WERI-Rb-1 (cell line): ENCODE data around the gene SHC4.

Source experiments
- DNase-seq: peaks from one replicate; pipeline ENCODE4 v3.0.0-alpha.2; 2020
- H3K27ac ChIP-seq: fragments of 250-450 bp; sonication (Bioruptor Pico); 2 replicates; pipeline ENCODE4 v1.5.1; 2020; ENCODE audit warnings: mild to moderate bottlenecking, moderate library complexity
- H3K27me3 ChIP-seq: fragments of 250-450 bp; sonication (Bioruptor Pico); 2 replicates; pipeline ENCODE4 v1.5.1; 2021; ENCODE audit warnings: mild to moderate bottlenecking, low read depth, moderate library complexity; ENCODE audit not compliant: insufficient read depth, severe bottlenecking
- H3K36me3 ChIP-seq: fragments of 250-450 bp; sonication (Bioruptor Pico); 2 replicates; pipeline ENCODE4 v1.5.1; 2020; ENCODE audit warnings: mild to moderate bottlenecking, moderate library complexity
- H3K4me3 ChIP-seq: 2 replicates; pipeline ENCODE4 v1.5.1; 2011; ENCODE audit warnings: low read depth, mild to moderate bottlenecking, control low read depth, low read length
- H3K9me3 ChIP-seq: fragments of 250-450 bp; sonication (Bioruptor Pico); 2 replicates; pipeline ENCODE4 v1.5.1; 2021; ENCODE audit warnings: mild to moderate bottlenecking, moderate library complexity; ENCODE audit not compliant: severe bottlenecking
- CTCF ChIP-seq: IDR thresholded peaks from 2 replicates; pipeline ENCODE4 v1.5.1; 2011; ENCODE audit warnings: low read depth, mild to moderate bottlenecking, control low read depth, inconsistent platforms, low read length

SHC4 gene

DNA sequence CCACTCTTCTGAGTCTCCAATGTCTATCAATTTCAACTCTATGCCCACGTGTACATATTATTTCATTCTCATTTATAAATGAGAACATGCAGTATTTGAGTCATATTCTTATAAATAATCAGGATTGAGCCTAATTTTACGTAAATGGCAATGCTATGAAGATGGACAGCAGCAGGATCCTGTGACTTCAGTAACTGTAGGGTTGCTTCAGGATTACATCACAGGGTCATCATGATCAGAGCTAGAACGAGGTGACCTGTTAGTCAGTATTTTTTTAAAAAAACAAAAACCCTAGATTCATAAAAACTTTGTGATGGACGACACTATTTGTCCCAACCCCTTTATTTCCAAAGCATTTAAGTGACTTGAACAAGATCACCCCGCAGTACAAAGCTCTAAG lies 21.8 kb downstream of the SHC4 start:
- DNase-seq, result no peak
- H3K27me3 ChIP-seq, result no peaks in the 10 kb centered on the region
- no peaks in the 10 kb centered on the region for H3K9me3 ChIP-seq
- H3K36me3 ChIP-seq, result no peaks in the 10 kb centered on the region
- no peak overlapping the region for H3K4me3 ChIP-seq
- TF ChIP-seq CTCF, result no peak
- no peak overlapping the region for H3K27ac ChIP-seq

GRCh38 chr15:48940508-48940907 lies 23.2 kb downstream of the SHC4 start:
- no peaks in the 10 kb centered on the region for H3K36me3 ChIP-seq
- H3K9me3 ChIP-seq, result no peaks in the 10 kb centered on the region
- H3K4me3 ChIP-seq, result no peak overlapping the region
- no peak for TF ChIP-seq CTCF
- no peak overlapping the region for H3K27ac ChIP-seq
- H3K27me3 ChIP-seq, result no peaks in the 10 kb centered on the region
- DNase-seq, result no peak

DNA sequence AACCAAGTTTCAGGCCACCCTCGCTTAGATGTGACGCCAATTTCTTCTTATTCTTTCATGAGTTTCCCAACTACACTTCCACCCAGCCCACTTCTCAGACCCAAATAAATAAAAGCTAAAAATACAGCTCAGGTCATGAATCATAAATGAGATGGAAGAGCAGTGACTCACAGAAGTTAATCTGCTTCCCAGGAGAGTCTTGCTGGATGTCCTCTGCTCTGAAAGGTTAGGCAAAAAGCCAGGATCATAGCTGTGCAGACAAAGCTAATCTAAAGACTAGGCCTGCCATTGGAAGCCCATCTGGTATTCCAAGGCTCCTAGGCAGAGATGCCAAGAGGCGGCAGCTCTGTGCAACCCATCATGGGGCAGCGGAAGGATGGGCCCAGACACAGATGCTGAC lies 24.1 kb downstream of the SHC4 start:
- no peaks in the 10 kb centered on the region for H3K36me3 ChIP-seq
- no peaks in the 10 kb centered on the region for H3K27me3 ChIP-seq
- H3K4me3 ChIP-seq, result no peak overlapping the region
- H3K27ac ChIP-seq, result no peak overlapping the region
- TF ChIP-seq CTCF, result no peak
- DNase-seq, result no peak
- H3K9me3 ChIP-seq, result no peaks in the 10 kb centered on the region

DNA sequence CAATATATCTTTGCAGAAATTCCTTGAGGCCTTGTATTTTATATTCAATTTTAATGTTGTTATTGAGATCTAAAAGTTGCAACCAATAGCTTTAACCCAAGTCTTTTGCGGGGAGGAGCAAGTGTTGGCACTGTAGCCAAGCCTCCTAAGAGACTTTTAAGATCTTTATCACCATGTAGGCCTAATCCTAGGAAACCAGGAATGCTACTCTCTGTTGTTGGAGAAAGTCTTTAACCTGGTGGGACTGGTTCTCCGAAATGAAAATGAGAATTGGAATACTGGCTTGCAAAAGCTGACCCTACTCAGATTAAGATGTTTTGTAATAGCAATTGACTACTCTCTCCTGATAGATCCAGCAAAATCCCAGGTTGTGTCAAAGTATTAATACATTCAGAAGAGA lies 25.8 kb downstream of the SHC4 start:
- no peak for TF ChIP-seq CTCF
- Histone ChIP-seq H3K4me3 (no peak overlapping the region), H3K27me3 (no peaks in the 10 kb centered on the region), H3K9me3 (no peaks in the 10 kb centered on the region), H3K27ac (no peak overlapping the region), H3K36me3 (no peaks in the 10 kb centered on the region)
- DNase-seq, result no peak

DNA sequence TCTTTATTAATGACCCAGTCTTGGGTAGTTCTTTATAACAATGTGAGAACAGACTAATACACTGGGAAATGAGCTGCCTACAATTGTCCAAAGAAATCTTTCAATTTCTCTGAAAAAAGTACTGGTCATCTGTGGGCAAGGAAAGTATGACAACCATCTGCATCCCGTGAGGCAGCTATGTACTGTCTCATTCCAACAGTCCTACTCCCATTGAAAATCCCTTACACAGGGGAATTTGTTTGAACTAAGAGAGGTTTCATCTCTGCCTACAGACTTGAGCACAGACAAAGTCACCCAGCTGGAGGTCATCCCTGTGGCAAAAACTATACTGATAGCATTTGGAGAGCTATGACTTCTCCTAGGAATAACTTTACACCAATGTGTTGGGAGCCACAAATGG lies 27.1 kb downstream of the SHC4 start:
- no peak for TF ChIP-seq CTCF
- no peak for DNase-seq
- no peak overlapping the region for H3K27ac ChIP-seq

DNA sequence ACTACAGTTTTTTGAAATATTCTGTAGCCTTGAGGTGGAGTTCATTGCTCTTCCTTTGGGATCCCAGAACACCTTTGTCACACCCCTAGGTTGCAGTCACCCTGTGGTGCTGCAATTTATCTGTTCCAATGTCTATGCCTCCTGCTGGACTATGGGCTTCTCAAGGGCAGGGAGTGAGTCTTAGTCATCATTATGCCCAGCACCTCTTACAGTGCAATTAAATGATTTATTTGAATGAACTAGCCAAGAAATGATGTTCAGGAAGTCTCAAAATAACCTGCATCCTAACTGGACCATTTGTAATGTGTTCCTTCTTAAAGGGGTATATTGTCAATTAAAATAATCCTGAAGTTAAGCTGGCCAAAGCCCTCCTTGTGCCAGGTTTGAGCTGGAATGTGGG lies 28.5 kb downstream of the SHC4 start:
- Histone ChIP-seq H3K4me3 (no peak overlapping the region), H3K27me3 (no peaks in the 10 kb centered on the region), H3K27ac (no peak overlapping the region), H3K36me3 (no peaks in the 10 kb centered on the region), H3K9me3 (no peaks in the 10 kb centered on the region)
- TF ChIP-seq CTCF, result no peak
- no peak for DNase-seq

More for the DNA sequence above, 27.1 kb downstream of the SHC4 start:
- H3K27me3 ChIP-seq, result no peaks in the 10 kb centered on the region
- H3K36me3 ChIP-seq, result no peaks in the 10 kb centered on the region
- no peaks in the 10 kb centered on the region for H3K9me3 ChIP-seq
- no peak overlapping the region for H3K4me3 ChIP-seq
